Tibial nerve (tissue), 4 donors: ENCODE measurements around the gene CACNG1.

Experiments used
- EP300 ChIP-seq, 2 donors: sonication (generic); formaldehyde crosslinking; IDR thresholded peaks; one replicate each; pipeline ENCODE4 v1.6.1; 2017; ENCODE audit warnings: antibody characterized with exemption in 2 of 2, mild to moderate bottlenecking in 1 of 2
- POLR2A ChIP-seq, 2 donors: fragments of 450-650 bp; IDR thresholded peaks; one replicate each; pipeline ENCODE4 v1.6.1; 2017; ENCODE audit warnings: antibody characterized with exemption in 2 of 2, mild to moderate bottlenecking in 2 of 2, moderate library complexity in 2 of 2
- TF ChIP-seq, protein P1 (sequence below), 5 experiments: fragments of 200-600 bp in 3 of 5; fragments of 450-650 bp in 2 of 5; sonication (generic) in 3 of 5; IDR thresholded peaks; one replicate each; pipeline ENCODE4 v1.5.1; 2016 to 2019; ENCODE audit warnings: antibody characterized with exemption in 5 of 5, mild to moderate bottlenecking in 3 of 5, moderate library complexity in 2 of 5

DNA sequence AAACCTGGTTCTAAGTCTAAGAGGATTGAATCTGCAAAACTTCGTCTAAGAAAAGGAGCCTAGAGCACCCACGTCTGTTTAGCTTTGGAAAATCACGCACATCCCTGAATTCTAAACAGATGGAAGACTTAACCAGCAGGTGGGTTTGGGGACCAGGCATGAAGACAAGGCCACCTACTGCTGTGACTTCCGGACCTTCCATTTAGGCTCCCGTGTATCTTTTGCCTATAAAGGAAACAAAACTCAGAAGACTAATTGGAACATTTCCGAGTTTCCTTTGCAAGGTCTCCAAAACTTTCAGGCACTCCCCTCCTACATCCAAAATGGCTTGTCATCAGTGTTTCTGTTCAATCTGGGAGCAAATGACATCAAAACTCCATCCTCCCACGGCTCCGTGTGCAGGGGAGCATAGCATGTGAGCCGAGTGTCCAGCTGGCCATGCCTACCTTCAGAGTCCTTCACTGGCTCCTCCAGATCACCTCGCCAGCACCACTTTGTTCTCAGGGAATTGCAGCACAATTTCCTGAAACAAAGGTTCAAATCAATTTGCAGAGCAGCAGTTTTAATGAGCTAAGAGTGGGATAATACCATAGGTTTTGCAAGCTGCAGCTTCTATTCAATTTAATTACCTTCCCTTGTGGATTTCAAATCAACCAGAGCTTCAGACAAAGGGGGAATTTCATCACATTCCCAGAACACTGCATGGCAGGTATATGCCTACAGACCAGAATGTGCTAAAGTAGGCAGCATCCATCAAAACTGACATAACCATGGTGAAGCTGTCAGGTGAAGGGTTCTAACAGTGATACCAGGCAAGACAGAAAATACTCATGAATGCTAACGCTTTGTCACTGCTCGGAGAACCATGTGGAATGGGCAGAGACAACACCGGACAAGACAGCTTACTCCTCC lies 23.5 kb downstream of the CACNG1 start:
- TF ChIP-seq EP300 (IDR thresholded peaks at IDR 0.05) (no peak), POLR2A (IDR thresholded peaks at IDR 0.05) (no peak)
- TF ChIP-seq, protein P1, sequence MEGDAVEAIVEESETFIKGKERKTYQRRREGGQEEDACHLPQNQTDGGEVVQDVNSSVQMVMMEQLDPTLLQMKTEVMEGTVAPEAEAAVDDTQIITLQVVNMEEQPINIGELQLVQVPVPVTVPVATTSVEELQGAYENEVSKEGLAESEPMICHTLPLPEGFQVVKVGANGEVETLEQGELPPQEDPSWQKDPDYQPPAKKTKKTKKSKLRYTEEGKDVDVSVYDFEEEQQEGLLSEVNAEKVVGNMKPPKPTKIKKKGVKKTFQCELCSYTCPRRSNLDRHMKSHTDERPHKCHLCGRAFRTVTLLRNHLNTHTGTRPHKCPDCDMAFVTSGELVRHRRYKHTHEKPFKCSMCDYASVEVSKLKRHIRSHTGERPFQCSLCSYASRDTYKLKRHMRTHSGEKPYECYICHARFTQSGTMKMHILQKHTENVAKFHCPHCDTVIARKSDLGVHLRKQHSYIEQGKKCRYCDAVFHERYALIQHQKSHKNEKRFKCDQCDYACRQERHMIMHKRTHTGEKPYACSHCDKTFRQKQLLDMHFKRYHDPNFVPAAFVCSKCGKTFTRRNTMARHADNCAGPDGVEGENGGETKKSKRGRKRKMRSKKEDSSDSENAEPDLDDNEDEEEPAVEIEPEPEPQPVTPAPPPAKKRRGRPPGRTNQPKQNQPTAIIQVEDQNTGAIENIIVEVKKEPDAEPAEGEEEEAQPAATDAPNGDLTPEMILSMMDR (IDR thresholded peaks at IDR 0.05) = no peak
